Hepatocyte (in vitro differentiated cells): ENCODE measurements around the gene HDAC1.

Experiments used
- CTCF ChIP-seq: fragments of 200-600 bp; sonication (generic); IDR thresholded peaks from 2 replicates; pipeline ENCODE4 v1.5.1; 2016; ENCODE audit warnings: antibody characterized with exemption, mild to moderate bottlenecking; ENCODE audit not compliant: poor library complexity
- EZH2 ChIP-seq: fragments of 200-600 bp; sonication (generic); IDR thresholded peaks from 2 replicates; pipeline ENCODE4 v1.6.1; 2016; ENCODE audit warnings: antibody characterized with exemption, mild to moderate bottlenecking, borderline replicate concordance

GRCh38 chr1:32286763-32287162 is 5.1 kb upstream of the HDAC1 start:
- TF ChIP-seq CTCF = no peak
- TF ChIP-seq EZH2 = no peak
